Neural progenitor cell (in vitro differentiated cells): ENCODE measurements around the gene SBNO1.
"Not testable (repeated sequence)": the region's sequence is repeated elsewhere in the genome, so short reads cannot be mapped to it uniquely, and the experiment has no call there.

ENCODE experiments used
- CTCF ChIP-seq: fragments of 200-600 bp; sonication (generic); IDR thresholded peaks from 2 replicates; pipeline ENCODE4 v1.5.1; 2017; ENCODE audit warnings: antibody characterized with exemption, mild to moderate bottlenecking
- EZH2 ChIP-seq: fragments of 200-600 bp; sonication (generic); IDR thresholded peaks from 2 replicates; pipeline ENCODE4 v1.6.1; 2017; ENCODE audit warnings: antibody characterized with exemption, mild to moderate bottlenecking, moderate library complexity
- EZH2phosphoT487 ChIP-seq: fragments of 200-600 bp; sonication (generic); IDR thresholded peaks from 2 replicates; pipeline ENCODE4 v1.6.1; 2017; ENCODE audit warnings: antibody characterized with exemption

GRCh38 chr12:123248996-123249741, 115.5 kb downstream of the SBNO1 start:
- TF ChIP-seq EZH2, CTCF, EZH2phosphoT487: not testable (repeated sequence)
